DOHH2 (cell line): ENCODE data around the gene CENPA.

Source experiments
- CTCF ChIP-seq: fragments of 200-600 bp; sonication (generic); IDR thresholded peaks from one replicate; pipeline ENCODE4 v1.5.1; 2014; ENCODE audit warnings: antibody characterized with exemption, mild to moderate bottlenecking, low read depth, low read length; ENCODE audit not compliant: poor library complexity, severe bottlenecking
- EZH2phosphoT487 ChIP-seq: fragments of 200-600 bp; sonication (generic); IDR thresholded peaks from 2 replicates; pipeline ENCODE4 v1.6.1; 2017; ENCODE audit warnings: borderline replicate concordance, mild to moderate bottlenecking, antibody characterized with exemption, low read length, moderate library complexity, mixed read lengths

- TF ChIP-seq CTCF (no peak), EZH2phosphoT487 (no peak)
Measured at GRCh38 chr2:26742048-26742770, 43.6 kb upstream of the CENPA start.
